Nephron (organoid): Measurements from ENCODE around the gene METAP1.
A peak's percentile ranks its signal among the peaks of the same experiment; 100 is the strongest.

Experiments used
- H3K27ac Mint-ChIP-seq, 3 experiments: 2 replicates each; pipeline ENCODE4 v1.8.0; 2020; ENCODE audit warnings: mixed read lengths in 3 of 3, mild to moderate bottlenecking in 2 of 3, moderate library complexity in 1 of 3
- H3K27me3 Mint-ChIP-seq: 2 replicates; pipeline ENCODE4 v1.8.0; 2021; ENCODE audit warnings: low read depth, mild to moderate bottlenecking, moderate library complexity, mixed read lengths
- H3K36me3 Mint-ChIP-seq: 2 replicates; pipeline ENCODE4 v1.8.0; 2020; ENCODE audit warnings: low read depth, mixed read lengths
- H3K4me1 Mint-ChIP-seq: 2 replicates; pipeline ENCODE4 v1.8.0; 2020; ENCODE audit warnings: mixed read lengths
- H3K4me3 Mint-ChIP-seq, 3 experiments: 2 replicates each; pipeline ENCODE4 v1.8.0; 2020; ENCODE audit warnings: mild to moderate bottlenecking in 3 of 3, mixed read lengths in 3 of 3, moderate library complexity in 2 of 3
- H3K9me3 Mint-ChIP-seq: 2 replicates; pipeline ENCODE4 v1.8.0; 2020; ENCODE audit warnings: mixed read lengths
- TF ChIP-seq, protein P1 (sequence below), 3 experiments: fragments of 200-600 bp; sonication (generic); IDR thresholded peaks; one replicate each; pipeline ENCODE4 v1.5.0; 2021; ENCODE audit warnings: antibody characterized with exemption in 3 of 3; ENCODE audit not compliant: unreplicated experiment in 3 of 3

Gene METAP1

DNA sequence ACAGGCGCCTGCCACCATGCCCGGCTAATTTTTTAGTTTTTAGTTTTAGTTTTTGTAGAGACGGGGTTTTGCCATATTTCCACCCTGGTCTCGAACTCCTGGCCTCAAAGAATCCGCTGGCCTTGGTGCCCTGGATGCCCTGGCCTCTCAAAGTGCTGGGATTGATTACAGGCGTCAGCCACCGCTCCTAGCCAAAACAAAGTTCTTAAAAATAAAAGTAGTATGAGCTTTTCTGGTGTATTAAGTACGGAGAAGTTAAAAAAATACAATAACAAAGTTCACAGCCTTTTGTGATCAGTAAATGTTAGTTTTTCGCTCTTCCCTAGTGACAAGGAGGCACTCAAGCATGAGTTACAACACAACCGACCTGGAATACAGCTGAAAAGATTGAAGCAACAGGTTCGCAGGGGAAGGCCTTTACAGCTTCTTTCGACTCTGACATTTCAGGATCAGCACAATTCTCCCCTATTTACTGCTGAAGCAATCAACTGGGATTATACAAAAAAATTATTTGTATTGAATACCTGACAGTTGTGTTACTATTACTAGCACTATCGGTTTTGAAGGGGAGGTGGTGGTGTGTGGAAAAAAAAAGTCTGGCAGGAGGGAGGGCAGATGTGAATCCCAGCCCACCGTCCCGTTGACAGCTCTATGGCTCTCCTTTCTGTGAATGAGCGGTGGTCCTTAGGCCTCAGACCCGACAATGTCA, 893 bp upstream of the METAP1 start:
- Mint-ChIP-seq H3K4me1 (peaks cover 25% of the 10 kb centered on the region), H3K27ac (peak overlapping the region; percentile 98 to 99 (median 98)), H3K9me3 (no peaks in the 10 kb centered on the region), H3K4me3 (peak overlapping the region; percentile 94 to 97 (median 96)), H3K36me3 (no peaks in the 10 kb centered on the region), H3K27me3 (no peaks in the 10 kb centered on the region)
- TF ChIP-seq, protein P1, sequence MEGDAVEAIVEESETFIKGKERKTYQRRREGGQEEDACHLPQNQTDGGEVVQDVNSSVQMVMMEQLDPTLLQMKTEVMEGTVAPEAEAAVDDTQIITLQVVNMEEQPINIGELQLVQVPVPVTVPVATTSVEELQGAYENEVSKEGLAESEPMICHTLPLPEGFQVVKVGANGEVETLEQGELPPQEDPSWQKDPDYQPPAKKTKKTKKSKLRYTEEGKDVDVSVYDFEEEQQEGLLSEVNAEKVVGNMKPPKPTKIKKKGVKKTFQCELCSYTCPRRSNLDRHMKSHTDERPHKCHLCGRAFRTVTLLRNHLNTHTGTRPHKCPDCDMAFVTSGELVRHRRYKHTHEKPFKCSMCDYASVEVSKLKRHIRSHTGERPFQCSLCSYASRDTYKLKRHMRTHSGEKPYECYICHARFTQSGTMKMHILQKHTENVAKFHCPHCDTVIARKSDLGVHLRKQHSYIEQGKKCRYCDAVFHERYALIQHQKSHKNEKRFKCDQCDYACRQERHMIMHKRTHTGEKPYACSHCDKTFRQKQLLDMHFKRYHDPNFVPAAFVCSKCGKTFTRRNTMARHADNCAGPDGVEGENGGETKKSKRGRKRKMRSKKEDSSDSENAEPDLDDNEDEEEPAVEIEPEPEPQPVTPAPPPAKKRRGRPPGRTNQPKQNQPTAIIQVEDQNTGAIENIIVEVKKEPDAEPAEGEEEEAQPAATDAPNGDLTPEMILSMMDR (IDR thresholded peaks at IDR 0.05; ENCODE audit: unreplicated experiment in 3 of 3): no peak

DNA sequence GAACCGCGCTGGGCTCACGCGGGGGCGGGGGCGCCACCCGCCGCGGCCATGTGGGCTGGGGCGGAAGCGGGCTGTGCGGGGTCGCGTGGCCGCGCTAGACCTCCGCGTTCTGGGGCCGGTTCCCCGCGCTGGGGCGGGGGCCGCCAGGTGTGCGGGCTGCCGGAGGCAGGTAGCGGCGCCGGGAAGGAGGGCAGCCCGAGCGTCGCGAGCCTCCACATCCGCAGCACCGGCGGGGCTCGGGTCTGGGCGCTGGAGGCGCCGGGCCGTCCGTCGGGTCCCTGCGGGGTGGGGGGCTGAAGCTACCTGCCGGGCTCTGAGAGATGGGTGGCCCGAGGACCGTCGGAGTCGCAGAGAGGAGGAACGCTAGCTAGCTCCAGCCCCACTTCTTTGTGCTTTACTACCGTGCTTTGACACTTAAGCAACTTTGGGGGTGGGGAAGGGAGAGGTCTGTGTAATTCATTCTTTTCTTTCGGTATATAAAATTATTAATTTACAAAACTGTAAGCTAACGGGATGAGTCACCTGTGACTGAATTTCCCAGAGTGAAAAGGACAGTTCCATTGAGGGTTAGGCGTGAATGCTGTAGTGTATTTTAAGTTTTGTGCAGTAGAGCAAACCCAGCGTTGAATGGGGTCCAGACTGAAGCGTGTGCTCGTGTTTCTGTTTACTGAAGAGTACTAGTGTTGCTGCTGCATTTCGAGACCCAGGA, 689 bp downstream of the METAP1 start:
- Mint-ChIP-seq H3K4me1 (peaks cover 25% of the 10 kb centered on the region), H3K27me3 (no peaks in the 10 kb centered on the region), H3K4me3 (peak overlapping the region; percentile 78 to 85 (median 80)), H3K9me3 (no peaks in the 10 kb centered on the region), H3K36me3 (peaks cover 6% of the 10 kb centered on the region), H3K27ac (peak overlapping the region; percentile 14 to 58 (median 37))
- TF ChIP-seq, protein P1 (IDR thresholded peaks at IDR 0.05; ENCODE audit: unreplicated experiment in 3 of 3): no peak

DNA sequence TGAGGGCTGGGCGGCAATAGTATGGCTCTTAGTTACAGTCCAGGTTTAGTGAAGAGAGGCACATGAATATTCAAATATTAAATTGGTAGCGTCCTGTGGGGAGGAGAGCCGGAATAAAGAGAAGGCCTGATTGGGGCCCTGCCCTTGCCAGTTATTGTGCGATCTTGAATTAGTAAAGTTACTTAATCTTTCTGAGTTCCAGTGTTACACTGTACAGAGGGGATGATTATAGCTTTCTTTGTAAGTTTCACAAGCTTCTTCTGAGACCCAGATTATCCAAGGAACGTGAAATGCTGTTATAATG, 1.2 kb downstream of the METAP1 start:
- Mint-ChIP-seq H3K27me3 (no peaks in the 10 kb centered on the region), H3K27ac (peak overlapping the region; percentile 14 to 58 (median 37)), H3K36me3 (peaks cover 6% of the 10 kb centered on the region), H3K4me1 (peaks cover 25% of the 10 kb centered on the region), H3K9me3 (no peaks in the 10 kb centered on the region), H3K4me3 (peak overlapping the region; percentile 74 to 81 (median 78))
- TF ChIP-seq, protein P1 (IDR thresholded peaks at IDR 0.05; ENCODE audit: unreplicated experiment in 3 of 3): no peak

DNA sequence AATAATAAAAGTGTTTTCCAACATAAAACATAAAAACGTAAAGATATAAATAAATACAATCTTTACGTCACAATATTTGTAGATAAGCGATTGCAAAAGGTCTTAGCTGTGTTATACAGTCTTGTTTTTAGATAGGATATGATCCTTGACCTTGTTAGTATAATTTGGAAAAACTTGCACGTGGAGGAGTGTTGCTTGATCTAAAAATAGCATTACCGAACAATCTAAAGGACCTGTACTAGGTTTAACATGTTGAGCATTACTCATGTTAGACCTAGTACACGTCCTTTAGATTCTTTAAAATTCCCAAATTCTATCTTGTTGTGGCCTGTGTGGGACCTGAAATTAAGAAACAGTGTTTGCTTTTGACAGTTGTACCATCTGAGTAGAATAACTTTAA, 1.6 kb downstream of the METAP1 start:
- Mint-ChIP-seq H3K36me3 (peaks cover 6% of the 10 kb centered on the region), H3K9me3 (no peaks in the 10 kb centered on the region), H3K27me3 (no peaks in the 10 kb centered on the region), H3K27ac (peak overlapping the region in 1 of 3 experiments; percentile 57), H3K4me1 (peaks cover 25% of the 10 kb centered on the region), H3K4me3 (peak overlapping the region; percentile 71 to 78 (median 74))
- TF ChIP-seq, protein P1 (IDR thresholded peaks at IDR 0.05; ENCODE audit: unreplicated experiment in 3 of 3): no peak

DNA sequence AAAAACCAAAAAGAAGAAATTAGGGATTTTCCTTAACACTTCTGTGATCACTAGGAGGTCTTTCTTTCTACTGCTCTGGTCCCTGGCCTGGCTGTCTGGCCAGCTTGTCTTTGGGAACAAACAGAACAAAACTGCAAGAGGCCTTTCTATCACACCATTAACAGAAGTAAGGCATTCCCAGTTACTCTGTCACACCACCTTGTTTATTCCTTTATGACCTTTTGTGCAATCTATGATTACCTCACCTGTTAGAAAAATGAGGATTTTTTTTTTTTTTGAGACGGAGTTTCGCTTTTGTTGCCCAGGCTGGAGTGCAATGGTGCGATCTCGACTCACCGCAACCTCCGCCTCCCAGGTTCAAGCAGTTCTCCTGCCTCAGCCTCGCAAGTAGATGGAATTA, 3.0 kb downstream of the METAP1 start:
- Mint-ChIP-seq H3K27ac (no peak overlapping the region), H3K4me1 (peaks cover 25% of the 10 kb centered on the region), H3K36me3 (peaks cover 6% of the 10 kb centered on the region), H3K4me3 (peak overlapping the region; percentile 12 to 78 (median 34)), H3K27me3 (no peaks in the 10 kb centered on the region), H3K9me3 (no peaks in the 10 kb centered on the region)
- TF ChIP-seq, protein P1 (IDR thresholded peaks at IDR 0.05; ENCODE audit: unreplicated experiment in 3 of 3): no peak
